Measurements from ENCODE around the gene PLXNA1. TPM values are rescaled to one million over a fixed set of nuclear protein-coding genes. Genes with fewer than 3 reads are reported as not detected.
A peak's percentile ranks its signal among the peaks of the same experiment; 100 is the strongest.

PLXNA1 gene
- total and polyA plus RNA-seq, 9 of the 15 experiments (the other 6 are each of a cell fraction or from before 2014, with no cell fraction given), result 0.23 to 59.9 (median 16.8) TPM

GRCh38 chr3:126945171-126945721, 37.7 kb upstream of the PLXNA1 start (continued):
- TF ChIP-seq CTCFL (IDR thresholded peaks at IDR 0.05; ENCODE audit: borderline replicate concordance, insufficient read depth, low read depth, low read length, poor library complexity, severe bottlenecking), result peak; percentile 59
- no peak for TF ChIP-seq PHF8 (IDR thresholded peaks at IDR 0.05; ENCODE audit: borderline replicate concordance, low read length)
- peak; percentile 63 for TF ChIP-seq JUND (IDR thresholded peaks at IDR 0.05; ENCODE audit: borderline replicate concordance, low read depth, low read length)
- peak; percentile 14; the same call in 1 of the 3 replicates for TF ChIP-seq JUND (tag; IDR thresholded peaks at IDR 0.05; ENCODE audit: borderline replicate concordance, low read depth, low read length)
- 0 out of 2 replicates have a peak, but pooled peaks have one; percentile 37 for TF ChIP-seq ZNF592 (IDR thresholded peaks at IDR 0.05)
- TF ChIP-seq RBM39 (optimal IDR thresholded peaks at IDR 0.05; ENCODE audit: low read depth, low read length), result no peak
- TF ChIP-seq GATA2 (CRISPR knock-in tag; IDR thresholded peaks at IDR 0.05), result 0 out of 2 replicates have a peak, but pooled peaks have one; percentile 11
- TF ChIP-seq ATF3 (IDR thresholded peaks at IDR 0.05), result peak; percentile 42
- TF ChIP-seq ATF3 (CRISPR knock-in tag; conservative IDR thresholded peaks at IDR 0.05), result no peak
- peak; percentile 61; the same call in 1 of the 2 replicates for TF ChIP-seq ESRRA (IDR thresholded peaks at IDR 0.05; ENCODE audit: borderline replicate concordance, low read depth)
- TF ChIP-seq CTCF (IDR thresholded peaks at IDR 0.05 in 2 of 3, conservative IDR thresholded peaks at IDR 0.05 in 1 of 3; ENCODE audit: insufficient read depth in 2 of 3, low read depth in 1 of 3, low read length in 3 of 3), result peak; percentile 34 to 52 (median 43); a peak in 5 of 6 replicates
- peak; percentile 95 for TF ChIP-seq ZNF740 (CRISPR knock-in tag; IDR thresholded peaks at IDR 0.05)
- 0 out of 4 replicates have a peak, but pooled peaks of 1 of the 2 experiments have one; percentile 36 for TF ChIP-seq ZNF740 (tag; IDR thresholded peaks at IDR 0.05)

All from K562 (cell line).